ENCODE measurements around the gene CFAP68.

GRCh38 chr11:111870113-111870512, 9.2 kb upstream of the CFAP68 start:
- TF ChIP-seq CTCF (conservative IDR thresholded peaks at IDR 0.05; ENCODE audit: low read depth, low read length) (no peak), FOS (IDR thresholded peaks at IDR 0.05; ENCODE audit: low read depth, low read length) (no peak), POLR2A (IDR thresholded peaks at IDR 0.05; ENCODE audit: low read depth, low read length) (no peak), BHLHE40 (IDR thresholded peaks at IDR 0.05; ENCODE audit: low read depth, low read length) (no peak), USF2 (IDR thresholded peaks at IDR 0.05; ENCODE audit: low read depth, low read length) (no peak), MXI1 (IDR thresholded peaks at IDR 0.05; ENCODE audit: borderline replicate concordance, low read depth, low read length) (no peak), ELK1 (IDR thresholded peaks at IDR 0.05; ENCODE audit: borderline replicate concordance, low read depth, low read length) (no peak)

Data from IMR-90 (cell line).